HepG2 (cell line): Measurements from ENCODE around the gene ADCY5. TPM values are rescaled to one million over a fixed set of nuclear protein-coding genes. Genes with fewer than 3 reads are reported as not detected.

Source experiments
- ASH2L ChIP-seq: fragments of 300-600, 200-600 bp; sonication (generic); IDR thresholded peaks from 2 replicates; pipeline ENCODE4 v1.7.0; 2017; ENCODE audit warnings: low read depth, mild to moderate bottlenecking, moderate library complexity, mixed read lengths, low read length; ENCODE audit not compliant: insufficient read length
- ATF7-NPFF ChIP-seq: sonication (generic); formaldehyde crosslinking; IDR thresholded peaks from 2 replicates; pipeline ENCODE4 v1.8.1; 2023; ENCODE audit warnings: mild to moderate bottlenecking, low read depth, missing genetic modification reagents, moderate library complexity
- ETV5 ChIP-seq: IDR thresholded peaks from 2 replicates; pipeline ENCODE4 v1.6.1; 2018; ENCODE audit warnings: missing biosample characterization, missing genetic modification reagents, inconsistent platforms, borderline replicate concordance
- EZH2 ChIP-seq: conservative IDR thresholded peaks from 2 replicates; pipeline ENCODE4 v1.6.1; 2012; ENCODE audit warnings: mild to moderate bottlenecking, low read depth, low read length, moderate library complexity
- KDM1A ChIP-seq: IDR thresholded peaks from 2 replicates; pipeline ENCODE4 v1.6.1; 2016; ENCODE audit warnings: missing compliant biosample characterization
- MTA3 ChIP-seq: sonication (generic); formaldehyde crosslinking; IDR thresholded peaks from 2 replicates; pipeline ENCODE4 v1.4.0; 2020; ENCODE audit warnings: missing genetic modification reagents
- ONECUT2 ChIP-seq: sonication (generic); formaldehyde crosslinking; IDR thresholded peaks from 2 replicates; pipeline ENCODE4 v1.4.0; 2020; ENCODE audit warnings: missing genetic modification reagents
- STAG1 ChIP-seq: sonication (generic); formaldehyde crosslinking; IDR thresholded peaks from 2 replicates; pipeline ENCODE4 v1.4.0; 2020; ENCODE audit warnings: missing genetic modification reagents
- ZNF317 ChIP-seq: sonication (generic); formaldehyde crosslinking; IDR thresholded peaks from 2 replicates; pipeline ENCODE4 v1.5.0; 2020; ENCODE audit warnings: mild to moderate bottlenecking, missing genetic modification reagents
- ZNF430 ChIP-seq: sonication (generic); formaldehyde crosslinking; IDR thresholded peaks from 2 replicates; pipeline ENCODE4 v1.9.0; 2021; ENCODE audit warnings: mild to moderate bottlenecking, missing genetic modification reagents
- polyA plus RNA-seq, 8 experiments: library from polyadenylated mRNA; depleted of rRNA in 3 of 8; stranded (reverse) in 7 of 8; unstranded in 1 of 8; fragments of >200 nt; fragmentation: Illumina TruSeq in 4 of 8; extraction: Trizol in 4 of 8; gene quantifications; 2 replicates each; pipeline versions ENCODE4 v1.2.1 to v1.2.3, GENCODE V29; 2011 to 2016; ENCODE audit warnings: low read depth in 4 of 8, missing spikeins in 1 of 8, mixed read lengths in 1 of 8; ENCODE audit not compliant: insufficient read depth in 1 of 8
- total RNA-seq, 5 experiments: library from RNA; depleted of rRNA; stranded (reverse); fragments of >200 nt; fragmentation: Illumina TruSeq; extraction: Trizol; gene quantifications; 2 replicates each; pipeline ENCODE4 v1.2.3, GENCODE V29; 2016; ENCODE audit warnings: low read depth in 1 of 5
- TF ChIP-seq, protein P1 (sequence below): sonication (generic); formaldehyde crosslinking; conservative IDR thresholded peaks from 2 replicates; pipeline ENCODE4 v1.4.0; 2020; ENCODE audit warnings: mild to moderate bottlenecking, missing genetic modification reagents, moderate library complexity
- TF ChIP-seq, protein P2 (sequence below): IDR thresholded peaks from 2 replicates; pipeline ENCODE4 v1.6.1; 2016; ENCODE audit warnings: low read depth, control low read depth
- TF ChIP-seq, protein P3 (sequence below): sonication (generic); formaldehyde crosslinking; IDR thresholded peaks from 2 replicates; pipeline ENCODE4 v1.5.0; 2020; ENCODE audit warnings: missing genetic modification reagents
- TF ChIP-seq, protein P4 (sequence below): sonication (generic); formaldehyde crosslinking; IDR thresholded peaks from 2 replicates; pipeline ENCODE4 v1.4.0; 2020; ENCODE audit warnings: mild to moderate bottlenecking, missing genetic modification reagents
- TF ChIP-seq, protein P5 (sequence below): sonication (generic); formaldehyde crosslinking; IDR thresholded peaks from 2 replicates; pipeline ENCODE4 v1.5.0; 2020; ENCODE audit warnings: missing genetic modification reagents
- TF ChIP-seq, protein P6 (sequence below): sonication (generic); formaldehyde crosslinking; IDR thresholded peaks from 2 replicates; pipeline ENCODE4 v1.8.1; 2022; ENCODE audit warnings: low read depth, mild to moderate bottlenecking, missing genetic modification reagents

Gene ADCY5
- total and polyA plus RNA-seq, 2 of the 13 experiments (the other 11 are each of a cell fraction or from before 2014, with no cell fraction given): not detected

DNA sequence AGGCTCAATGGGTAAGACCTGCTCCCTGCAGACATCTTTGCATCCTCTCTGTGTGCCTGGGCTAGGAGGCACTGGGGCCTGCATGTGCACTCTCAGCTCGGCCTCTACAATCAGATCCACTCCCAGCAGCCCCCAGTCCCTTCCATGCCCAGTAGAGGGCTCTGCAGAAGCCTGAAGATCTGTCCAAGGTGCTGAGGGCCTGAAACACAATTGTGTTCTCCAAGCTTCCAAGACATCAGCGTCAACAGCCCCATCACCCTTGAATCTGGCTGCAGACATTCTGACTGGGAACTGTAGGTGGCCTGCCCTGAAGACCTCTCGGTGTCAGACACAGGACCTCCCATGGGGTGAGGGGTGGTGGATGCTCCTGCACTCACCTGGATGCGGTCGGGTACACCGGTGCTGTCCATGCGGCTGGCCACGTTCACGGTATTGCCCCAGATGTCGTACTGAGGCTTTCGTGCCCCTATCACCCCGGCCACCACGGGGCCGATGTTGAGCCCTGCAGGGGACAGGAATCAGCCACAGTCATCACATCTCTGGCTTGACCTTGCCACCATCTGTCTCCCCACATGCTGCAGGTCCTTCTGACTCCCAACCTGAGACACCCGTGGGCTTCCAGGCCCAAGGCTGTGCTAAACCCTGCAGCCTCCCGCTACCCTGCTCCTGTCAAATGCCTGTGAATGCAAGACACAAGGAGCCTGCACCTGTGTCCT, 162.4 kb downstream of the ADCY5 start (continued):
- TF ChIP-seq, protein P1, sequence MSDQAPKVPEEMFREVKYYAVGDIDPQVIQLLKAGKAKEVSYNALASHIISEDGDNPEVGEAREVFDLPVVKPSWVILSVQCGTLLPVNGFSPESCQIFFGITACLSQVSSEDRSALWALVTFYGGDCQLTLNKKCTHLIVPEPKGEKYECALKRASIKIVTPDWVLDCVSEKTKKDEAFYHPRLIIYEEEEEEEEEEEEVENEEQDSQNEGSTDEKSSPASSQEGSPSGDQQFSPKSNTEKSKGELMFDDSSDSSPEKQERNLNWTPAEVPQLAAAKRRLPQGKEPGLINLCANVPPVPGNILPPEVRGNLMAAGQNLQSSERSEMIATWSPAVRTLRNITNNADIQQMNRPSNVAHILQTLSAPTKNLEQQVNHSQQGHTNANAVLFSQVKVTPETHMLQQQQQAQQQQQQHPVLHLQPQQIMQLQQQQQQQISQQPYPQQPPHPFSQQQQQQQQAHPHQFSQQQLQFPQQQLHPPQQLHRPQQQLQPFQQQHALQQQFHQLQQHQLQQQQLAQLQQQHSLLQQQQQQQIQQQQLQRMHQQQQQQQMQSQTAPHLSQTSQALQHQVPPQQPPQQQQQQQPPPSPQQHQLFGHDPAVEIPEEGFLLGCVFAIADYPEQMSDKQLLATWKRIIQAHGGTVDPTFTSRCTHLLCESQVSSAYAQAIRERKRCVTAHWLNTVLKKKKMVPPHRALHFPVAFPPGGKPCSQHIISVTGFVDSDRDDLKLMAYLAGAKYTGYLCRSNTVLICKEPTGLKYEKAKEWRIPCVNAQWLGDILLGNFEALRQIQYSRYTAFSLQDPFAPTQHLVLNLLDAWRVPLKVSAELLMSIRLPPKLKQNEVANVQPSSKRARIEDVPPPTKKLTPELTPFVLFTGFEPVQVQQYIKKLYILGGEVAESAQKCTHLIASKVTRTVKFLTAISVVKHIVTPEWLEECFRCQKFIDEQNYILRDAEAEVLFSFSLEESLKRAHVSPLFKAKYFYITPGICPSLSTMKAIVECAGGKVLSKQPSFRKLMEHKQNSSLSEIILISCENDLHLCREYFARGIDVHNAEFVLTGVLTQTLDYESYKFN (CRISPR knock-in tag): no peak
- TF ChIP-seq ASH2L (no peak), ONECUT2 (CRISPR knock-in tag) (peak; percentile 62), MTA3 (CRISPR knock-in tag) (no peak), STAG1 (CRISPR knock-in tag) (peak; percentile 43), EZH2 (no peak), ZNF317 (peak; percentile 67; the same call in 1 of the 2 replicates), ETV5 (CRISPR knock-in tag) (peak; percentile 35; the same call in 1 of the 2 replicates), ATF7-NPFF (CRISPR knock-in tag) (peak; percentile 68; the same call in 1 of the 2 replicates), ZNF430 (no peak), KDM1A (CRISPR knock-in tag) (no peak)
- TF ChIP-seq, protein P2, sequence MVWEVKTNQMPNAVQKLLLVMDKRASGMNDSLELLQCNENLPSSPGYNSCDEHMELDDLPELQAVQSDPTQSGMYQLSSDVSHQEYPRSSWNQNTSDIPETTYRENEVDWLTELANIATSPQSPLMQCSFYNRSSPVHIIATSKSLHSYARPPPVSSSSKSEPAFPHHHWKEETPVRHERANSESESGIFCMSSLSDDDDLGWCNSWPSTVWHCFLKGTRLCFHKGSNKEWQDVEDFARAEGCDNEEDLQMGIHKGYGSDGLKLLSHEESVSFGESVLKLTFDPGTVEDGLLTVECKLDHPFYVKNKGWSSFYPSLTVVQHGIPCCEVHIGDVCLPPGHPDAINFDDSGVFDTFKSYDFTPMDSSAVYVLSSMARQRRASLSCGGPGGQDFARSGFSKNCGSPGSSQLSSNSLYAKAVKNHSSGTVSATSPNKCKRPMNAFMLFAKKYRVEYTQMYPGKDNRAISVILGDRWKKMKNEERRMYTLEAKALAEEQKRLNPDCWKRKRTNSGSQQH (CRISPR knock-in tag): peak; percentile 91
- TF ChIP-seq, protein P3, sequence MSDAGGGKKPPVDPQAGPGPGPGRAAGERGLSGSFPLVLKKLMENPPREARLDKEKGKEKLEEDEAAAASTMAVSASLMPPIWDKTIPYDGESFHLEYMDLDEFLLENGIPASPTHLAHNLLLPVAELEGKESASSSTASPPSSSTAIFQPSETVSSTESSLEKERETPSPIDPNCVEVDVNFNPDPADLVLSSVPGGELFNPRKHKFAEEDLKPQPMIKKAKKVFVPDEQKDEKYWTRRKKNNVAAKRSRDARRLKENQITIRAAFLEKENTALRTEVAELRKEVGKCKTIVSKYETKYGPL (CRISPR knock-in tag): peak; percentile 93
- TF ChIP-seq, protein P4, sequence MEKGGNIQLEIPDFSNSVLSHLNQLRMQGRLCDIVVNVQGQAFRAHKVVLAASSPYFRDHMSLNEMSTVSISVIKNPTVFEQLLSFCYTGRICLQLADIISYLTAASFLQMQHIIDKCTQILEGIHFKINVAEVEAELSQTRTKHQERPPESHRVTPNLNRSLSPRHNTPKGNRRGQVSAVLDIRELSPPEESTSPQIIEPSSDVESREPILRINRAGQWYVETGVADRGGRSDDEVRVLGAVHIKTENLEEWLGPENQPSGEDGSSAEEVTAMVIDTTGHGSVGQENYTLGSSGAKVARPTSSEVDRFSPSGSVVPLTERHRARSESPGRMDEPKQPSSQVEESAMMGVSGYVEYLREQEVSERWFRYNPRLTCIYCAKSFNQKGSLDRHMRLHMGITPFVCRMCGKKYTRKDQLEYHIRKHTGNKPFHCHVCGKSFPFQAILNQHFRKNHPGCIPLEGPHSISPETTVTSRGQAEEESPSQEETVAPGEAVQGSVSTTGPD (CRISPR knock-in tag): no peak
- TF ChIP-seq, protein P5, sequence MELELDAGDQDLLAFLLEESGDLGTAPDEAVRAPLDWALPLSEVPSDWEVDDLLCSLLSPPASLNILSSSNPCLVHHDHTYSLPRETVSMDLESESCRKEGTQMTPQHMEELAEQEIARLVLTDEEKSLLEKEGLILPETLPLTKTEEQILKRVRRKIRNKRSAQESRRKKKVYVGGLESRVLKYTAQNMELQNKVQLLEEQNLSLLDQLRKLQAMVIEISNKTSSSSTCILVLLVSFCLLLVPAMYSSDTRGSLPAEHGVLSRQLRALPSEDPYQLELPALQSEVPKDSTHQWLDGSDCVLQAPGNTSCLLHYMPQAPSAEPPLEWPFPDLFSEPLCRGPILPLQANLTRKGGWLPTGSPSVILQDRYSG: peak; percentile 77; the same call in 1 of the 2 replicates
- TF ChIP-seq, protein P6, sequence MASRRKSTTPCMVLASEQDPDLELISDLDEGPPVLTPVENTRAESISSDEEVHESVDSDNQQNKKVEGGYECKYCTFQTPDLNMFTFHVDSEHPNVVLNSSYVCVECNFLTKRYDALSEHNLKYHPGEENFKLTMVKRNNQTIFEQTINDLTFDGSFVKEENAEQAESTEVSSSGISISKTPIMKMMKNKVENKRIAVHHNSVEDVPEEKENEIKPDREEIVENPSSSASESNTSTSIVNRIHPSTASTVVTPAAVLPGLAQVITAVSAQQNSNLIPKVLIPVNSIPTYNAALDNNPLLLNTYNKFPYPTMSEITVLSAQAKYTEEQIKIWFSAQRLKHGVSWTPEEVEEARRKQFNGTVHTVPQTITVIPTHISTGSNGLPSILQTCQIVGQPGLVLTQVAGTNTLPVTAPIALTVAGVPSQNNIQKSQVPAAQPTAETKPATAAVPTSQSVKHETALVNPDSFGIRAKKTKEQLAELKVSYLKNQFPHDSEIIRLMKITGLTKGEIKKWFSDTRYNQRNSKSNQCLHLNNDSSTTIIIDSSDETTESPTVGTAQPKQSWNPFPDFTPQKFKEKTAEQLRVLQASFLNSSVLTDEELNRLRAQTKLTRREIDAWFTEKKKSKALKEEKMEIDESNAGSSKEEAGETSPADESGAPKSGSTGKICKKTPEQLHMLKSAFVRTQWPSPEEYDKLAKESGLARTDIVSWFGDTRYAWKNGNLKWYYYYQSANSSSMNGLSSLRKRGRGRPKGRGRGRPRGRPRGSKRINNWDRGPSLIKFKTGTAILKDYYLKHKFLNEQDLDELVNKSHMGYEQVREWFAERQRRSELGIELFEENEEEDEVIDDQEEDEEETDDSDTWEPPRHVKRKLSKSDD: no peak
